HFF-Myc (cell line): ENCODE results near the gene GLP2R.

Experiments used
- DNase-seq: peaks from one replicate; pipeline ENCODE4 v3.0.0-alpha.2; 2011; ENCODE audit warnings: low read depth; ENCODE audit errors: extremely low read depth
- H3K4me3 ChIP-seq: replicated peaks from 2 replicates; pipeline ENCODE4 v1.5.1; 2011; ENCODE audit warnings: low read depth, mild to moderate bottlenecking, control low read depth, low read length
- TF ChIP-seq, protein P1 (sequence below): IDR thresholded peaks from 2 replicates; pipeline ENCODE4 v1.5.1; 2012; ENCODE audit warnings: mild to moderate bottlenecking, low read depth, low read length, control low read depth; ENCODE audit errors: missing control alignments

The GLP2R gene

DNA sequence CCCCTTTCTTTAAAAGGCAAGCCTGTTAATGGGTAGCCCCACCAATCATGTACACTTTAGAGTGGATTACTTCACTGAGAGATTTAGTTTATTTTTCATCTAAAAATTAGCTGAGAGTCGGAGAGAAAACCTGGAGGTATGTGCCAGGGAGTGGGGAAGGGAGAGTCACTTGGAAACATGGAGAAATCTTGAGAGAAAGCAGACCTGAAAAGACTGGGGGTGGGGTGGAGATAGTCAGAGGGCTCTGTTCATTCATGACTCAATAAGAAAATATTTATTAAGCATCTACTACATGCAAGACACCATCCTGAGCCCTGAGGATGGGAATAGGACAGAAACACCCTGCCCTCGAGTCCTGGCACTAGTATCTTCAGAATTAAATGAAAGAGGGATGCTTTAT, 106.8 kb downstream of the GLP2R start:
- DNase-seq: no peak
- TF ChIP-seq, protein P1, sequence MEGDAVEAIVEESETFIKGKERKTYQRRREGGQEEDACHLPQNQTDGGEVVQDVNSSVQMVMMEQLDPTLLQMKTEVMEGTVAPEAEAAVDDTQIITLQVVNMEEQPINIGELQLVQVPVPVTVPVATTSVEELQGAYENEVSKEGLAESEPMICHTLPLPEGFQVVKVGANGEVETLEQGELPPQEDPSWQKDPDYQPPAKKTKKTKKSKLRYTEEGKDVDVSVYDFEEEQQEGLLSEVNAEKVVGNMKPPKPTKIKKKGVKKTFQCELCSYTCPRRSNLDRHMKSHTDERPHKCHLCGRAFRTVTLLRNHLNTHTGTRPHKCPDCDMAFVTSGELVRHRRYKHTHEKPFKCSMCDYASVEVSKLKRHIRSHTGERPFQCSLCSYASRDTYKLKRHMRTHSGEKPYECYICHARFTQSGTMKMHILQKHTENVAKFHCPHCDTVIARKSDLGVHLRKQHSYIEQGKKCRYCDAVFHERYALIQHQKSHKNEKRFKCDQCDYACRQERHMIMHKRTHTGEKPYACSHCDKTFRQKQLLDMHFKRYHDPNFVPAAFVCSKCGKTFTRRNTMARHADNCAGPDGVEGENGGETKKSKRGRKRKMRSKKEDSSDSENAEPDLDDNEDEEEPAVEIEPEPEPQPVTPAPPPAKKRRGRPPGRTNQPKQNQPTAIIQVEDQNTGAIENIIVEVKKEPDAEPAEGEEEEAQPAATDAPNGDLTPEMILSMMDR: no peak
- H3K4me3 ChIP-seq: no peak overlapping the region

DNA sequence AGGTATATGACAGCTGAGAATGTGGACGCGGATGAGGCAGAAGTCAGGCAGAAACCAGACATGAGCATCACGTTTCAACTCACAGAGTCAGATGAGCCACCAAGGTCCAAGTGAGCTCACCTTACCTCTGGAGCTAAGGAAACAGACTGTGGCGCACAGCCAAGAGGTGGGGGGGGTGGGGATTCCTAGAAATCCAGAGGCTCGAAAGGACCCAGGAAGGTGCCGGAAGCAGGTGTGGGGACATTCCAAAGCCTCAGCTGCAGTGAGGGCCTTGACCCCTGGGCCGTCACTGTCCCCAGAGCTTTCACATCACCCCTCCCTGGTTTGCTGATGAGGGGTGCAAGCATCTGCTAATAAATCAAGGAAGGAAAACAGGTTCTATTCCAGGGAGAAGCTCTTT, 108.6 kb downstream of the GLP2R start:
- no peak for DNase-seq
- TF ChIP-seq, protein P1: no peak
- no peak overlapping the region for H3K4me3 ChIP-seq

DNA sequence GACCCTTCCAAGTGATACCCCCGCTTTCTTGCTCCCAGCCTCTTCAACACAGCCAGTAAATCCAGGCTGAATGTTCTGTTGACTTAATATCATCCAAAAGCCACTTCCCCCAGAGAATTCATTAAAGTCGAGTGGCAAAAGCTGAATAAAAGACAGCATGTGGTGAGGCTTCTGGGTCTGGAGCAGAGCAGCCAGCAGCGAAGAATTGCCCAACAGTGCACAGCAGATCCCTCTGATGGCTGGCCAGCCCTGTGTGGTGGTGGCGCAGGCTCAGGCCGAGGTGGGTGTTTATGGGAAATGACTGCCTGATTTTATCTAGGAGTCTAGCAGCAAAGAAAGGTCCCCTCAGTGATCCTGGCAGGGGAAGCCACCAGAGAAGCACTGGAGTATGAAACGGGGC, 109.7 kb downstream of the GLP2R start:
- no peak for DNase-seq
- H3K4me3 ChIP-seq: no peak overlapping the region
- TF ChIP-seq, protein P1: no peak

DNA sequence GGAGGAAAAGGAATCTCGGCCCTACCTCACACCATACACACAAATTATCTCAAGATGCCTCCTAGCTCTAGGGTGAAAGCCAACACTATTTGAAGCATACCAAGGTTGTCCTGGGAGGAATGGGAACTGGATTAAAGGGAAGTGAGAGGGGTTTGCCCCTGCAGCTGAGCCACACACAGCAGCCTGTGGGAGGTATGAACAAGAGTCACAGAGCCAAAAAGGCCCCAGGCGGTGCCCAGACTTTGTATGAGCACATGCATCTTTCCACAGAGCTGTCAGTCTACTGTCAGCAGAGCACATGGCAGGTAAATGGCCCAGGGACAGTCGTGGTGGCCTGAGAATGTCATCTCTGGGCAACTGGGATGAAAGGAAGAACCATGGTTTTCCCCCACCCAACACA, 110.4 kb downstream of the GLP2R start:
- H3K4me3 ChIP-seq: no peak overlapping the region
- TF ChIP-seq, protein P1: no peak
- no peak for DNase-seq

DNA sequence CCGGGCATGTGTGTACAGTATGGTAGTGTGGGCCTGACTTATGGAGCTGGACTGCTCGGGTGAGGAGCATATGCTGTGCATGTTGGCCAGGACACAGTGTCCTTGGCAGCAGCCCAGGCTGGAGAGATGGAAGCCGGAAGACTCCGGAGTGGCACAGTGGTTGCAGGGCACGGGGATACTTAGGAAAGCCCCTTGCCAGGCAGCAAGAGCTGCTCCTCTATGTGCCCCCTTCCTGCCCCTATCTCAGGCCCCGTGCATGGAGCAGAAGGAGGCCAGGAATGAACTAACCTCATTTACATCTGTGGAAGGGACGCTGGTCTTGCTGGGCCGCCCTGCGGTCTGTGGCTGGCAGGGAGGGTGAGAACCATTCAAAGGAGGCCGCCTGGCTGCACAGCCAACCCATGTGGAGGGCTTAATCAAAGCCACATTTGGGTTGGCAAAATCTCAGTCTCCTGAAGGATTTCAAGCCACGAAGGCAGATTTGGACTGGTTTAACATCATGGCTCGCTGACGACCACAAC, 111.6 kb downstream of the GLP2R start:
- peak; percentile 56 for DNase-seq
- H3K4me3 ChIP-seq: no peak overlapping the region
- TF ChIP-seq, protein P1: no peak

DNA sequence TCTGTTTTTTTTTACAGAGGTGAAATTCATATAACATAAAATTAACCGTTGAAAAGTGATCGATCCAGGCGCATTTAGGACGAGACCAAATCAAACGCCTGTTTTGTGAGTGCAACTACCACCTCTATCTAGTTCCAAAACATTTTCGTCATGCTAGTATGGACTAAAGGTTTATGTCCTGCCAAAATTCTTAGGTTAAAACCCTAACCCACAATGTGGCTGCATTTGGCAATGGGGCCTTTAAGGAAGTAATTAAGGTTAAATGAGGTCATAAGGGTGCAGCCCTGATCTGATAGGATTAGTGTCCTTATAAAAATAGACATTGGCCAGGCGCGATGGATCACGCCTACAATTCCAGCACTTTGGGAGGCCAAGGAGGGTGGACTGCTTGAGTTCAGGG, 112.2 kb downstream of the GLP2R start:
- H3K4me3 ChIP-seq: no peak overlapping the region
- TF ChIP-seq, protein P1: no peak

DNA sequence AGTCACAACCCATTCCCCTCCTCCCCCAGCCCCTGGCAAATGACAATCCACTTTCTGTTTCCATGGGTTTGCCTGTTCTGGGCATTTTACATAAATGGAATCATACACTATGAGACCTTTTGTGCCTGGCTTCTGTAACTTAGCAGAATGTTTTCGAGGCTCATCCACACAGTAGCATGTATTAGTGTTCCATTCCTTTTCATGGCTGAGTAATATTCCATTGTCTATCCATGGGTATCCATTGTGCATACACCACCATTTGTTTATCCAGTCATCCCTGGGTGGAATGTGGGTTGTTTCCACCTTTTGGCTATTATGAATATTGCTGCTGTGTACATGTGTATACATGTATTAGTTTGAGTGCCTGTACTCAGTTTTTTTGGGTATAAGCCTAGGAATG, 113.0 kb downstream of the GLP2R start:
- H3K4me3 ChIP-seq: no peak overlapping the region
- DNase-seq: no peak
- TF ChIP-seq, protein P1: no peak

More for the DNA sequence above, 112.2 kb downstream of the GLP2R start:
- DNase-seq: no peak
